Stimulated activated CD4-positive, alpha-beta T cell treated with anti-CD3 and anti-CD28 coated beads, Interleukin-12 subunit alpha, Interleukin-12 subunit beta, amount 100 ng/mL, for 24 hours (primary cell): ENCODE results near the gene PARD6G.

Source experiments
- DNase-seq, 2 experiments: peaks; one replicate each; pipeline ENCODE4 v3.0.0-alpha.2; 2020; ENCODE audit warnings: low read depth in 2 of 2

PARD6G gene

GRCh38 chr18:80147418-80148325, 99.6 kb downstream of the PARD6G start:
- peak; percentile 58 to 75 for DNase-seq

- no peak for DNase-seq
Observed at GRCh38 chr18:80147037-80147417, 100.3 kb downstream of the PARD6G start.

- no peak for DNase-seq
Observed at GRCh38 chr18:80145196-80145804, 102.0 kb downstream of the PARD6G start.

GRCh38 chr18:80143881-80144280, 103.4 kb downstream of the PARD6G start:
- DNase-seq: no peak

- DNase-seq: no peak
Observed at GRCh38 chr18:80140455-80140985, 106.8 kb downstream of the PARD6G start.

GRCh38 chr18:80137976-80138375, 109.3 kb downstream of the PARD6G start:
- DNase-seq: no peak

- no peak for DNase-seq
Observed at GRCh38 chr18:80137137-80137536, 110.2 kb downstream of the PARD6G start.

GRCh38 chr18:80136679-80137078, 110.6 kb downstream of the PARD6G start:
- DNase-seq: no peak

GRCh38 chr18:80135136-80135535, 112.2 kb downstream of the PARD6G start:
- no peak for DNase-seq

GRCh38 chr18:80133124-80133523, 114.2 kb downstream of the PARD6G start:
- DNase-seq: no peak

GRCh38 chr18:80132180-80132812, 115.0 kb downstream of the PARD6G start:
- no peak for DNase-seq

- no peak for DNase-seq
Observed at GRCh38 chr18:80130555-80130954, 116.8 kb downstream of the PARD6G start.

GRCh38 chr18:80129672-80130367, 117.5 kb downstream of the PARD6G start:
- DNase-seq: no peak

- no peak for DNase-seq
Observed at GRCh38 chr18:80127635-80128034, 119.7 kb downstream of the PARD6G start.

- no peak for DNase-seq
Observed at GRCh38 chr18:80126797-80127196, 120.5 kb downstream of the PARD6G start.

GRCh38 chr18:80124131-80124530, 123.2 kb downstream of the PARD6G start:
- DNase-seq: no peak

GRCh38 chr18:80120932-80121331, 126.4 kb downstream of the PARD6G start:
- no peak for DNase-seq

GRCh38 chr18:80119111-80119510, 128.2 kb downstream of the PARD6G start:
- DNase-seq: no peak

GRCh38 chr18:80115035-80115434, 132.3 kb downstream of the PARD6G start:
- no peak for DNase-seq

- DNase-seq: no peak
Observed at GRCh38 chr18:80112624-80113248, 134.6 kb downstream of the PARD6G start.

GRCh38 chr18:80109676-80110078, 137.6 kb downstream of the PARD6G start:
- DNase-seq: peak in 1 of 2 experiments; percentile 29
